DOHH2 (cell line): Measurements from ENCODE around the gene CTTNBP2NL.

ENCODE experiments used
- H3F3A ChIP-seq: fragments of 200-600 bp; sonication (generic), shearing (Covaris generic); 2 replicates; pipeline ENCODE4 v1.6.0; 2016; ENCODE audit warnings: antibody characterized with exemption, mild to moderate bottlenecking; ENCODE audit not compliant: control insufficient read depth, insufficient read depth
- H3K27ac ChIP-seq: fragments of 200-600 bp; sonication (generic); 2 replicates; pipeline ENCODE4 v1.5.1; 2014; ENCODE audit warnings: low read depth, mild to moderate bottlenecking, low read length, moderate library complexity
- H3K27me3 ChIP-seq: fragments of 200-600 bp; sonication (generic); 2 replicates; pipeline ENCODE4 v1.6.1; 2014; ENCODE audit warnings: mild to moderate bottlenecking, low read length, mixed read lengths; ENCODE audit not compliant: control insufficient read depth
- H3K36me3 ChIP-seq: fragments of 200-600 bp; sonication (generic); 2 replicates; pipeline ENCODE4 v1.6.1; 2014; ENCODE audit warnings: mild to moderate bottlenecking, low read length, moderate library complexity, mixed read lengths; ENCODE audit not compliant: control insufficient read depth
- H3K4me1 ChIP-seq: fragments of 200-600 bp; sonication (generic); 2 replicates; pipeline ENCODE4 v1.6.1; 2014; ENCODE audit warnings: mild to moderate bottlenecking, low read length, mixed read lengths; ENCODE audit not compliant: control insufficient read depth
- H3K4me2 ChIP-seq: fragments of 200-600 bp; sonication (generic); 2 replicates; pipeline ENCODE4 v1.6.0; 2014; ENCODE audit warnings: mild to moderate bottlenecking, low read length, moderate library complexity
- H3K4me3 ChIP-seq: fragments of 200-600 bp; sonication (generic); 2 replicates; pipeline ENCODE4 v1.5.1; 2014; ENCODE audit warnings: mild to moderate bottlenecking, low read length, mixed read lengths
- H3K79me2 ChIP-seq: fragments of 200-600 bp; sonication (generic); 2 replicates; pipeline ENCODE4 v1.6.1; 2014; ENCODE audit warnings: mild to moderate bottlenecking, low read length, mixed read lengths; ENCODE audit not compliant: control insufficient read depth
- H3K9me2 ChIP-seq: fragments of 200-600 bp; sonication (generic); replicated peaks from 2 replicates; pipeline ENCODE4 v1.6.1; 2014; ENCODE audit warnings: mild to moderate bottlenecking, low read length, mixed read lengths; ENCODE audit not compliant: control insufficient read depth
- H3K9me3 ChIP-seq: fragments of 200-600 bp; sonication (generic); 2 replicates; pipeline ENCODE4 v1.6.1; 2014; ENCODE audit warnings: antibody characterized with exemption, low read length, mixed read lengths; ENCODE audit not compliant: control insufficient read depth, insufficient read depth
- H4K20me1 ChIP-seq: fragments of 200-600 bp; sonication (generic); 2 replicates; pipeline ENCODE4 v1.6.0; 2014; ENCODE audit warnings: low read depth, mild to moderate bottlenecking, antibody characterized with exemption, low read length, moderate library complexity; ENCODE audit not compliant: control insufficient read depth, insufficient read depth
- CTCF ChIP-seq: fragments of 200-600 bp; sonication (generic); IDR thresholded peaks from one replicate; pipeline ENCODE4 v1.5.1; 2014; ENCODE audit warnings: antibody characterized with exemption, mild to moderate bottlenecking, low read depth, low read length; ENCODE audit not compliant: poor library complexity, severe bottlenecking
- EZH2phosphoT487 ChIP-seq: fragments of 200-600 bp; sonication (generic); IDR thresholded peaks from 2 replicates; pipeline ENCODE4 v1.6.1; 2017; ENCODE audit warnings: borderline replicate concordance, mild to moderate bottlenecking, antibody characterized with exemption, low read length, moderate library complexity, mixed read lengths

CTTNBP2NL gene

GRCh38 chr1:112395821-112396652 is at the start of gene CTTNBP2NL:
CTTNBP2NL (plus strand) TSS chr1:112396214; CDS start chr1:112416166, 19,952 bp downstream.
- no peak for TF ChIP-seq CTCF
- TF ChIP-seq EZH2phosphoT487: no peak
- H3K9me3 ChIP-seq: no peaks in the 10 kb centered on the region
- H3K36me3 ChIP-seq: no peaks in the 10 kb centered on the region
- peaks cover 17% of the 10 kb centered on the region for H3K79me2 ChIP-seq
- H3K4me2 ChIP-seq: peak within 1 kb of the TSS; percentile 71
- no peaks in the 10 kb centered on the region for H3K9me2 ChIP-seq
- H3K27ac ChIP-seq: no peak within 1 kb of the TSS
- H3K4me1 ChIP-seq: peaks cover 52% of the 10 kb centered on the region
- H3K4me3 ChIP-seq: peak within 1 kb of the TSS; percentile 96
- H3F3A ChIP-seq: peaks cover 16% of the 10 kb centered on the region
- H4K20me1 ChIP-seq: no peaks in the 10 kb centered on the region
- H3K27me3 ChIP-seq: no peaks in the 10 kb centered on the region

GRCh38 chr1:112346801-112347350 is 49.1 kb upstream of the CTTNBP2NL start:
- Histone ChIP-seq H4K20me1 (no peaks in the 10 kb centered on the region), H3K4me3 (no peak overlapping the region), H3K79me2 (no peaks in the 10 kb centered on the region), H3K4me2 (no peak overlapping the region), H3K9me2 (no peaks in the 10 kb centered on the region), H3K9me3 (no peaks in the 10 kb centered on the region), H3K4me1 (no peaks in the 10 kb centered on the region), H3F3A (no peaks in the 10 kb centered on the region), H3K27me3 (peaks cover 25% of the 10 kb centered on the region; the same call in 1 of the 2 replicates), H3K36me3 (no peaks in the 10 kb centered on the region), H3K27ac (no peak overlapping the region)
- TF ChIP-seq CTCF (no peak), EZH2phosphoT487 (no peak)

GRCh38 chr1:112356765-112357164 is 39.2 kb upstream of the CTTNBP2NL start:
- Histone ChIP-seq H3K79me2 (no peaks in the 10 kb centered on the region), H3F3A (no peaks in the 10 kb centered on the region), H3K9me2 (no peaks in the 10 kb centered on the region), H3K4me3 (no peak overlapping the region), H3K4me2 (no peak overlapping the region), H3K36me3 (no peaks in the 10 kb centered on the region), H3K4me1 (no peaks in the 10 kb centered on the region), H3K27me3 (peaks cover 26% of the 10 kb centered on the region), H3K9me3 (no peaks in the 10 kb centered on the region), H4K20me1 (no peaks in the 10 kb centered on the region), H3K27ac (no peak overlapping the region)
- TF ChIP-seq CTCF: no peak
